ENCODE data around the gene NINJ1. TPM values are rescaled to one million over a fixed set of nuclear protein-coding genes. Genes with fewer than 3 reads are reported as not detected.

The NINJ1 gene
- total RNA-seq, 4 donors from 2014 or later, result 12.6 to 61.3 (median 31.4) TPM

GRCh38 chr9:93180938-93181337, 46.9 kb upstream of the NINJ1 start:
- intact Hi-C loops (cut with DNase I), result no loop called here
- Histone ChIP-seq H3K9me3 (no peaks in the 10 kb centered on the region), H3K4me1 (peaks cover 4 to 26% (median 19%) of the 10 kb centered on the region in 3 donors), H3K27me3 (peaks cover 0 to 63% (median 3%) of the 10 kb centered on the region in 4 donors), H3K36me3 (no peaks in the 10 kb centered on the region), H3K27ac (no peak overlapping the region), H3K4me3 (no peak overlapping the region)
- DNase-seq, result no peak
- 83% methylated on average over 1 of the region's 1 CpG; no CpG with 5 or more reads in 1 of the 2 donors for WGBS, 2 donors
- TF ChIP-seq, protein P1, sequence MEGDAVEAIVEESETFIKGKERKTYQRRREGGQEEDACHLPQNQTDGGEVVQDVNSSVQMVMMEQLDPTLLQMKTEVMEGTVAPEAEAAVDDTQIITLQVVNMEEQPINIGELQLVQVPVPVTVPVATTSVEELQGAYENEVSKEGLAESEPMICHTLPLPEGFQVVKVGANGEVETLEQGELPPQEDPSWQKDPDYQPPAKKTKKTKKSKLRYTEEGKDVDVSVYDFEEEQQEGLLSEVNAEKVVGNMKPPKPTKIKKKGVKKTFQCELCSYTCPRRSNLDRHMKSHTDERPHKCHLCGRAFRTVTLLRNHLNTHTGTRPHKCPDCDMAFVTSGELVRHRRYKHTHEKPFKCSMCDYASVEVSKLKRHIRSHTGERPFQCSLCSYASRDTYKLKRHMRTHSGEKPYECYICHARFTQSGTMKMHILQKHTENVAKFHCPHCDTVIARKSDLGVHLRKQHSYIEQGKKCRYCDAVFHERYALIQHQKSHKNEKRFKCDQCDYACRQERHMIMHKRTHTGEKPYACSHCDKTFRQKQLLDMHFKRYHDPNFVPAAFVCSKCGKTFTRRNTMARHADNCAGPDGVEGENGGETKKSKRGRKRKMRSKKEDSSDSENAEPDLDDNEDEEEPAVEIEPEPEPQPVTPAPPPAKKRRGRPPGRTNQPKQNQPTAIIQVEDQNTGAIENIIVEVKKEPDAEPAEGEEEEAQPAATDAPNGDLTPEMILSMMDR (IDR thresholded peaks at IDR 0.05), result no peak
- TF ChIP-seq POLR2A (IDR thresholded peaks at IDR 0.05), result no peak

- peaks cover 4 to 10% (median 9%) of the 10 kb centered on the region in 3 donors for H3K4me1 ChIP-seq
- DNase-seq, result no peak
Observed at GRCh38 chr9:93178851-93179786, 45.1 kb upstream of the NINJ1 start.

GRCh38 chr9:93177676-93178075, 43.6 kb upstream of the NINJ1 start:
- Histone ChIP-seq H3K27ac (no peak overlapping the region), H3K4me1 (no peaks in the 10 kb centered on the region), H3K27me3 (peaks cover 0 to 32% (median 0%) of the 10 kb centered on the region in 4 donors), H3K4me3 (no peak overlapping the region), H3K36me3 (no peaks in the 10 kb centered on the region), H3K9me3 (no peaks in the 10 kb centered on the region)
- DNase-seq, result no peak
- TF ChIP-seq, protein P1 (IDR thresholded peaks at IDR 0.05), result no peak
- TF ChIP-seq POLR2A (IDR thresholded peaks at IDR 0.05), result no peak
- intact Hi-C loops (cut with DNase I), result no loop called here
- WGBS, 2 donors, result 86 to 88% methylated on average over 6 of the region's 6 CpGs

More at GRCh38 chr9:93178851-93179786, 45.1 kb upstream of the NINJ1 start:
- no peak for TF ChIP-seq POLR2A (IDR thresholded peaks at IDR 0.05)
- TF ChIP-seq, protein P1 (IDR thresholded peaks at IDR 0.05), result no peak
- H3K27me3 ChIP-seq, result peaks cover 0 to 45% (median 0%) of the 10 kb centered on the region in 4 donors
- H3K27ac ChIP-seq, result no peak overlapping the region
- H3K36me3 ChIP-seq, result no peaks in the 10 kb centered on the region
- no peak overlapping the region for H3K4me3 ChIP-seq
- 82 to 89% methylated on average over 10 to 13 of the region's 22 CpGs for WGBS, 2 donors
- no peaks in the 10 kb centered on the region for H3K9me3 ChIP-seq
- intact Hi-C loops (cut with DNase I), result no loop called here

DNA sequence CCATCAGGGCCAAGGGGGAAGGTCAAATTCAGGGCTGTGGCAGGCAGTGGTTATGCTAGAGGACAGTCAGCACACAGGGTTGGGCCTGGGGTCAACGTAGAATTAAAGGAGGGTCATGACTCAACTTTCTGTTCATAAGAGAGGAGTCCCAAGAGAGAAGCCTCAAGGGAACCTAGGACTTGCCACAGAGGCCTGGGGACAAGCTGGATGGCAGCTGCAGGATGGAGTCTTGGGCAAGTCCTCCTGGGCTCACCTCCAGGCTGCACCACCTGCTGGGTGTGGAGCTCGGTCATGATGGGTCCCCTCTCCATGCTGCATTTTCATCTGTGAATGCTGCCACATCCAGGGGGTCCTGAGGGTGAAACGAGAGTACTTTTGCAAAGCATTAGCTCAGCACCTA, 40.9 kb upstream of the NINJ1 start:
- 64 to 84% methylated on average over 3 of the region's 3 CpGs for WGBS, 2 donors
- intact Hi-C loops (cut with DNase I), result no loop called here

More for the DNA sequence above, 40.9 kb upstream of the NINJ1 start:
- H3K4me1 ChIP-seq, result no peaks in the 10 kb centered on the region
- no peaks in the 10 kb centered on the region for H3K9me3 ChIP-seq
- H3K36me3 ChIP-seq, result no peaks in the 10 kb centered on the region
- TF ChIP-seq POLR2A (IDR thresholded peaks at IDR 0.05), result no peak
- TF ChIP-seq, protein P1 (IDR thresholded peaks at IDR 0.05), result no peak
- H3K27me3 ChIP-seq, result peaks cover 0 to 8% (median 0%) of the 10 kb centered on the region in 4 donors
- no peak for DNase-seq
- no peak overlapping the region for H3K4me3 ChIP-seq
- no peak overlapping the region for H3K27ac ChIP-seq
